GM13977 (cell line): ENCODE data around the gene RGPD3.
"Not testable (repeated sequence)": the region's sequence is repeated elsewhere in the genome, so short reads cannot be mapped to it uniquely, and the experiment has no call there.

Experiments used
- DNase-seq: peaks from one replicate; pipeline ENCODE4 v3.0.0; 2012; ENCODE audit warnings: low spot score
- in situ Hi-C: fragments of 300-500 bp; cut with MboI; formaldehyde crosslinking; loops from one replicate; pipeline ENCODE4 v1.12.0; 2022; ENCODE audit warnings: low sequenced_read_pairs, low pct_unique_long_range_greater_than_20kb, mixed read lengths, inconsistent platforms; ENCODE audit not compliant: unreplicated experiment
- TF ChIP-seq, protein P1 (sequence below): IDR thresholded peaks from 2 replicates; pipeline ENCODE4 v1.5.1; 2012; ENCODE audit warnings: mild to moderate bottlenecking, control low read depth; ENCODE audit not compliant: insufficient read depth; ENCODE audit errors: extremely low read depth, missing control alignments

The RGPD3 gene

DNA sequence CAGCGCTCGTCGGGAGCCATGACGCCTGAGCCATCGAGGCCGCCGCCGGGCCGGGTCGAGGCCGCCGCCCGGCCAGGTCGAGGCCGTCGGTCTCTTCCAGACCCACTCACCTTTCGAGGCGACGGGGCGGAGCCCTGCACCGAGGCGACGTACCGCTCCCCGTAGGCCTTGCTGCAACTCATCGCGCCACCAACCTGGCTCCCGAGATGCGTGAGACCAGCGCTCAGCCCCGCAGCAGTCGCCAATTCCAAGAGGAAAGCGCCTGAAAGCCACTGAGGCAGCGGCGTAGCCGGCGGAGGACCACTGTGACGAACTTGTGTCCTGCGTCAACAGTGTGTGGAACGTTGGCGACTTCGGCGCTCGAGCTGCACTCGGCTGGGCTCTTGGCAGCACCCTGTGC is at the start of gene RGPD3:
TSS of gene RGPD3 (minus strand) at position 307 of the 400 bp plus-strand sequence. CDS start at position 182, 125 bp downstream.
- DNase-seq, in situ Hi-C loops: not testable (repeated sequence)

DNA sequence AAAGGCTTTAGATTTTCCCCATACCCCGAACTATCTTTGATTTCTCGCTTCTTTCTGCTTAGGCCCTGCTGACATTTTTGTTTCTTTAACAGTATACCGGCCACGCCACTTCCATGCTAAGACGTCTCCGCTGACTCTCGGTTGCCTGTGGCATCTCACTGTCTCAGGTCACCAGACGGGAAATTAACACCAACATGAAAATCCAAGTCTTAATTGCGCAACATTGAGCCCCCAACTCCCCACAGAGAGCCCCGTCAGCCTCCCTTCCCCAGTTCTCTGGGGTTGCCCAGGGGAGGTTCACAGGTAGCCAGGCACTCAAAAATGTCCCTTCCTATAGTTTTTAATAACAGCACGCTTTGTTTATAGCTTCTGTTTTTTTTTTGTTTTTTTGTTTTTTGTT is 49.1 kb upstream of the RGPD3 start:
- DNase-seq, result no peak
- in situ Hi-C loops, result no loop called here
- TF ChIP-seq, protein P1, sequence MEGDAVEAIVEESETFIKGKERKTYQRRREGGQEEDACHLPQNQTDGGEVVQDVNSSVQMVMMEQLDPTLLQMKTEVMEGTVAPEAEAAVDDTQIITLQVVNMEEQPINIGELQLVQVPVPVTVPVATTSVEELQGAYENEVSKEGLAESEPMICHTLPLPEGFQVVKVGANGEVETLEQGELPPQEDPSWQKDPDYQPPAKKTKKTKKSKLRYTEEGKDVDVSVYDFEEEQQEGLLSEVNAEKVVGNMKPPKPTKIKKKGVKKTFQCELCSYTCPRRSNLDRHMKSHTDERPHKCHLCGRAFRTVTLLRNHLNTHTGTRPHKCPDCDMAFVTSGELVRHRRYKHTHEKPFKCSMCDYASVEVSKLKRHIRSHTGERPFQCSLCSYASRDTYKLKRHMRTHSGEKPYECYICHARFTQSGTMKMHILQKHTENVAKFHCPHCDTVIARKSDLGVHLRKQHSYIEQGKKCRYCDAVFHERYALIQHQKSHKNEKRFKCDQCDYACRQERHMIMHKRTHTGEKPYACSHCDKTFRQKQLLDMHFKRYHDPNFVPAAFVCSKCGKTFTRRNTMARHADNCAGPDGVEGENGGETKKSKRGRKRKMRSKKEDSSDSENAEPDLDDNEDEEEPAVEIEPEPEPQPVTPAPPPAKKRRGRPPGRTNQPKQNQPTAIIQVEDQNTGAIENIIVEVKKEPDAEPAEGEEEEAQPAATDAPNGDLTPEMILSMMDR, result no peak

DNA sequence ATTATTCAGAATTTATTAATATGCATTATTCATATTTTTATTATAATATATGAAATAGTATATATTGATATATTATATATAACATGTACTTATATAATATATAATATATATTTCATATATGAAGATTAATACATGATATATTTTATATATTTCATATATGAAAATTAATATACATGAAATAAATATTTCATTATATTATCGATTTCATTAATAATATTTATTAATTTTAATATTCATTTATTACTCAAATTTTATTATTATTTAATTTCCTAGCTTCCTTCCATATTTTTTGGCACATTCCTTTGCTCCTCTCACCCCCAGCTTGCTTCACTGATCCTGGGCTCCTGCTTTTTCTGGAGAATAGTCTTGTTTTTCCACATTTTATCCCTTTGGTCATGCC is 48.7 kb upstream of the RGPD3 start:
- DNase-seq, result no peak
- TF ChIP-seq, protein P1, result no peak
- in situ Hi-C loops, result no loop called here

DNA sequence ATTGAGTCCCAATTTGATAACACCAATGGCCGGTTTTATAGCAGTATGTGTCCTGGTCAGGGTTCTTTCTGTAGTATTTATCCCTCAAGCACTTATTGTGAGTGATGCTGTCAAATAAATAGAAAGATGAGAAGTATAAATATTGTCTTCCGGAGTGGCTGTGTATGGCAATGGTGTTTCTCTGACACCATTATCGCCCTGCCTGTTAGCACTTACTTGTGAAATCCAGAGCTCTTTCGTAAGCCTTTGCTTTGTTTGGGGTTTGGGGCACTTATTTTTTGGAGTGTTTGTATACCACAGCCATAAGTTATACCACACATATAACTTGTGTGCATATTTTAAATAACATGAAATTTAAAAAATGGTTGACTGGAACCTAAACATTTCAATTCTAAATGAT is 48.2 kb upstream of the RGPD3 start:
- no peak for DNase-seq
- TF ChIP-seq, protein P1, result no peak
- in situ Hi-C loops, result no loop called here

DNA sequence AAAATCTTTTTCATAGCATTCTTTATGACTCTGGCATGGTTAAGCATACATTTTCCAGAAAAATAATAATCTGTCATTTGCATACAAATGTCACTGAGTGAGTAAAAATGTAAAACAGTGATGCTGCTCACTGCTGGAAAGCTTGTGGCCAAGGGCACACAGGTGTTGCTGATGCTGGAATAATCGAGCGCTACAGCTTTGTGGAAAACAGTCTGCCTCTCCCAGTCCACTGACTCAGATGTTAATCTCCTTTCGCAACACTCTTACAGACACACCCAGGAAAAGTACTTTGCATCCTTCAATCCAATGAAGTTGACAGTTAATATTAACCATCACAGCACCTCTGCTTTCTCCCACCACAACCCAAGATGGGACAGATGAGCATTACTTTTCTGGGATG is 46.6 kb upstream of the RGPD3 start:
- in situ Hi-C loops, DNase-seq: not testable (repeated sequence)

DNA sequence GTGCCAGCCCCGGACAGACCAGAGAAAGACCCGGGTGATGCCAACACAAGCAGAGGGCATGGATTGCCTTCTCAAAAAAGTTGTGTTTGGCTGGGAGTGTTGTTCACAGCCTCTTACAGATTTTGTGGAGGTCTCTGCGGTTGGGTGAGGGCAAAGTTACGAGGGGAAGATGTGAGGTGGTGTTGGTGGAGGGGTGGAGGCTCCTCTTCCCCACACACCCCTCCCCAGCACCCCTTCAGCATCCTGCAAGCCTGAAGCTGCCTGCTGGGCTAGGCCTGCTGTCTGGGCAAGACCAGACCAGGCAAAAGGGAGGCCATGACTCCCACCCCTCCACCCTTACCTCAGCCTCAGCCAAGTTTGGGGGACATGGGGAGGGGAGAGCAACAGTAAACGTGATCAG is 45.2 kb upstream of the RGPD3 start:
- DNase-seq, in situ Hi-C loops: not testable (repeated sequence)

DNA sequence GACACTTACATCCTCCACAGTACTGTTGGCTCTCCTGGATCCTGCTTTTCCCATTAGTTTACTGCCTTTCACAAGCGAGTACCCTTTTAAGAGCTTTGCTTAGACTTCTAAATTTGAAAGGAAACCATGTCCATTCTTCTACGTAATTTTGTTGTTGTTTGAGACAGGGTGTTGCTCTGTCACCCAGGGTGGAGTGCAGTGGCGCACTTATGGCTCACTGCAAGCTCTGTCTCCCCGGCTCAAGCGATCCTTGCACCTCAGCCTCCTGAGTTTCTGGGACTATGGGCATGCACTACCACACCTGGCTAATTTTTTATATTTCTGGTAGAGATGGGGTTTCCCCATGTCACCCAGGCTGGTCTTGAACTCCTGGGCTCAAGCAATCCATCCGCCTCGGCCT is 43.7 kb upstream of the RGPD3 start:
- in situ Hi-C loops, DNase-seq: not testable (repeated sequence)

DNA sequence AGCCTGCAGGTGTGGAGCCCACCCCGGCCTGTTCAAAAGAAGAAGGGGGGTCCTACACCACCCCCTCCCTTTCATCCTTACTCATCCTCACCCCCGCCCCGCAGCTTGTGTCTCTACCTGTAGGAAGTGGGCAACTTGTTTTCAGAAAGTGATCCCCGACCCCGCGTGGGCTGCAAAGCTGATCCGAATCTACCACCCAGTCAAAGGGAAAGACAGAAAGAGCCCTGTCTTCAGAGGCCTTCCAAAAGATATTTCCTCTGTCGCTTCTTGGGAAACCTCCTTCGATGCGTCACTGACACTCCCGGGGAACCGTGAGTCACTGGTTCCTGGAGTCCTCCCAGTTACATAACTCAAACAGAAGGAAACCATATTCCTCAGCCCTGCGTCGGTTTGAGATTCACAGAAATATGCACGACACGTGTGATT is 43.3 kb upstream of the RGPD3 start:
- in situ Hi-C loops, DNase-seq: not testable (repeated sequence)

DNA sequence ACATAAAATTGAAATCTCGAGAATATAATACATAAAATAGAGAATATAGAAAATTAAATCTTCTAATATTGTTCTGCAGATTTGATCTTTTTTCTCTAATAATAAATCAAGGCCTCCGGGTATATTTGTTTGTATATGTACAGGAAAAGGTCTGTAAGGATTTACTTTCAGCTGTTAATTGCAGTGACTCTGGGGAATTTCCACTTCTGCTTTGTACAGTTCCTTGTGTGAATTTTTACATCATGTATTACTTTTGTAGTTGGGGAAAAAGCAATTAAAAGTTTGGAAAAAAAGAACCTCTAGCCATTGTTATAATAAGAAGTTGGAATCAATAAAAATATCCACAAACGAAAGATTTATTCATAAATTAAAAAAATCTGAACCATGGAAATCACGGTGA is 42.6 kb upstream of the RGPD3 start:
- DNase-seq, in situ Hi-C loops: not testable (repeated sequence)

DNA sequence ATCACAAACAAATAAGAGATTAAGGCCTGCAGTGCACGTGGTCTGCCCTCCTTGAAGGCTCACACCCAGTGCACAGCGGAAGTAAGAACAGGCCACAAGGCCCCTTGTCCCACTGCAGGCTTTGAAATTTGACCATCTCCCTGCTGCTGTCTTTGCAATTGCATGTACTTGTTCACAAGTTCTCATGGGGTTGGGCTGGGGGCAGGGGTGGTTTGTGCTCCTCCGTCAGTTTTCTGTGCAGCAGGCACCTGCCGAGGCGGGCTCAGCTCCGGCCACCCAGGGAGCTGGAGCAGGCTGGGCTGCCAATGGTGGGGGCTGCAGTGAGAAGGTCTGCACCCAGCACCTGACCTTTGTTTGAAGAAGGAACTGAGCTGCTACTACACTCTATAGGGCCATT is 41.2 kb upstream of the RGPD3 start:
- in situ Hi-C loops, DNase-seq: not testable (repeated sequence)

DNA sequence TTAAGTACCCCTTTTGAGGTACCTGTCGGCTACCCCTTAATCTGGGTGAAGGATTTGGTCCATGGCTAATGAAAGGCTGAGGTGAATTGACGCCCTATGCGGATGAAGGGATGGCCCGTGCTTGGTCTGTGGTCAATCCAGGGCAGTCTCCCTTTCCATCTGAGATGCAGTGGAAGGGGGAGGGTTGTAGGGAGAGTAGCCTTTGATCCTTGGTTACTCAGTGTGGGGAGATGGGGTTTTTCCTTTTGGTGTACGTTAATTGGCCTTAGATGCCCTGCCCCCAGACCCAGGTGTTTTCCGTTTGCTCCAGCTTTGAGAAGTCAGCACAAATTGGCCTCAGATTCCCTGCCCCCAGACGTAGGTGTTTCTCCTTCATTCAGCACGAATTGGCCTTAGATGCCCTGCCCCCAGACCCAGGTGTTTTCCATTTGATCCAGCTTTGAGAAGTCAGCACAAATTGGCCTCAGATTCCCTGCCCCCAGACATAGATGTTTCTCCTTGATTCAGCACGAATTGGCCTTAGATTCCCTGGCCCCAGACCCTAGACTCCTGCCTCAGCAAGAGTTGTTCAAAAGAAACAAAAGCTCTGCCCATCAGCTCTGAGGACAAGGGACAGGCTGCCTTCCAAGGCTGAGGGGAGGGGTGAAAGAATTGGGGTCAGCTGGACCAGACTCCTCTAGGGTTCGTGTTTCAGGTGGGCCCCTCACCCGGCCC is 40.6 kb upstream of the RGPD3 start:
- DNase-seq, in situ Hi-C loops: not testable (repeated sequence)

DNA sequence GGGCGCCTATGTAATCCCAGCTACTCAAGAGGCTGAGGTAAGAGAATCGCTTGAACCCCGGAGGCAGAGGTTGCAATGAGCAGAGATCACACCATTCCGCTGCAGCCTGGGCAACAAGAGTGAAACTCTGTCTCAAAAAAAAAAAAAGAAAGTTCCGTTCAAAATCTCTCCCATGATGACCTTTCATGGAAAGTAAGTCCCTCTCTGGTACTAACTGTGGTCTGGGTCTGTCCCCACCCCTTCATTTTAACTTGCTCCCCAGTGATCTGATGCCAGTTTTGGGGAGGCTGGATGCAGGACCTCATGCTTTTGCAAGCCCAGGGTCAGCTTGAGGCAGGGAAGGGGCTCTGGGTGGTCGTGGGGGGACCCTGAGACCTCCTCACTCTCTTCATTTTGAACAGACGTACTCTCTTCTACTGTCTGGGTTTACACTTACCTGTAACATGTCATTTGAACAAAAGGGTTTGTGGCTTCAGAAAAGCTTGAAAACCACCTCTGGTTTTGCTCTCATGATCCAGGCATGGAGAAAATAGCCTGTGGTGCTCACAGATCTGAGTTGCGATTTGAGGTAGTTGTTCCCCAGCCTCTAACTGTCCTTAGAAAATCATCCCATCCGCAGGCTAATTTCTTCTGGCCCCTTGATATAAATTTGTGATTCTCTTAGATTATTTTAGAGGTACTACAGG is 37.9 kb upstream of the RGPD3 start:
- DNase-seq, in situ Hi-C loops: not testable (repeated sequence)

DNA sequence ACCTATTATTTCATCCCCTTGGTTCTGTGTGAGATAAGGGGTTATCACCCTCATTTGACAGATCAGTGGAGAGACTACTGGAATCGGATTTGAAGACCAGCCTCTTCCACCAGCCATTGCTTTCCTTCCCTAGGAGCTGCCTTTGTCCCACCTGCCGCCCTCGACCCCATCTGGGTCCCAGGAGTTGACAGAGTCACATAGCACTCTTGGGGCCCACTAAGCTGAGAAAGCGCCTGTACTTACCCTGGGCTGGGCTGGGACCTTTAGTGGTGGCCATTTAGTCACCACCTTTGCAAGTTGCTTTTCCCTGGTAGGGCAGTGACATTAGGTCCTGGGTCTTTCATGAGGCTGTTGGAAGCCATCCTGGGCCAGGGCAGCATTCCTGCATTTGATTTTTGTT is 36.6 kb upstream of the RGPD3 start:
- in situ Hi-C loops, DNase-seq: not testable (repeated sequence)

DNA sequence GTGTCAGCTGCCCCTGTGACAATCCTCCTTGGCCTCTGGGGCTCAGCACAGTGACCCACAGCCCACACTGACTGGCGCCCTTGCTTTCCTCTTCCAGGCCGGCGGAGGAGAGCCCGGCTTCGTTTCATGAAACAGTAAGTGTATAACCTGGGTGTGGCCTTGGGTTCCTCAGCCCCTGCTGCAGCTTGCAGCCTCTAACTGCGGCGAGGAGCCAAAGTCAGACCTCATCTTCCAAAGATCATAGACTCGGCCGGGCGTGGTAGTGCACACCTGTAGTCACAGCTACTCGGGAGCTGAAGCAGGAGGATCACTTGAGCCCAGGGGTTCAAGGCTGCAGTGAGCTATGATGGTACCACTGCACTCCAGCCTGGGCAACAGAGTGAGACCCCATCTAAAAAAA is 36.0 kb upstream of the RGPD3 start:
- in situ Hi-C loops, DNase-seq: not testable (repeated sequence)

DNA sequence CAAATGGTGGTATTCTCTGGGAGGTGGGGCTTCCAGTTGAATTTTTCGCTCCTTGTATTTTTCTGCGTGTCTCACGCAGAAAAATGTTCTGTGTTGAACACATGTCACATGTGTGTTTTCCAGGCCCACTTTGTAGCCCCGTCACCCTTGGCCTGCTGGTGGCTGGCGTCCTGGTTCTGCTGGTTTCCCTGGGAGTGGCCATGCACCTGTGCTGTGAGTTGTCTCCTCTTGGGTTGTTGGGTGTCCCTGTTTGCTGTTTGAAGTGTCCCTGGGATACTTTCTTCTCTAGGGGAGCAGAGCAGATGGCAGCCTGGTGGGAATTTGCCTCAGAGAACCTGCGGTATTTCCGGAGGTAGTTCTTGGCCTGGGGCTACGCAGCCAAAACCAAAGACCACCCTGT is 34.1 kb upstream of the RGPD3 start:
- in situ Hi-C loops, DNase-seq: not testable (repeated sequence)
